HCEC 1CT (cell line): ENCODE measurements around the gene ACY1.
"Not testable (repeated sequence)": the region's sequence is repeated elsewhere in the genome, so short reads cannot be mapped to it uniquely, and the experiment has no call there.

Experiments
- DNase-seq: peaks from one replicate; pipeline ENCODE4 v3.0.0-alpha.2; 2017

Gene ACY1

GRCh38 chr3:51986010-51986947 lies 2.9 kb downstream of the ACY1 start:
- DNase-seq: no peak

DNA sequence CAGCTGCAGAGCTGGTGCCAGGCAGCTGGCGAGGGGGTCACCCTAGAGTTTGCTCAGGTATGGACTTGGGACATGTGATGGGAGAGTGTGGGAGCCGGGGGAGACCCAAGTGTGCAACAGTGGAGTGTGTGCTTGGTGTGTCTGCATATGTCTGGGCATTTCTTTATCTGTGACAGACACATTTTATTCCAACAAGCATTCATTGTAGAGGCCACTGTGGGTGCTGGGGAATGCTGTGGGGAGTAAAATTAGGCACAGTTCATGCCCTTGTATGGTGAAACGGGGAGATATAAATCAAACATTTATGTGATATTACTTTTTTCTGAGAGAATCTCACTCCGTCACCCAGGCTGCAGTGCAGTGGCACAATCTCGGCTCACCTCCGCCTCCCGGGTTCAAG lies 4.2 kb downstream of the ACY1 start:
- DNase-seq: no peak

- DNase-seq: no peak
Observed at GRCh38 chr3:51988286-51989146, 5.2 kb downstream of the ACY1 start.

DNA sequence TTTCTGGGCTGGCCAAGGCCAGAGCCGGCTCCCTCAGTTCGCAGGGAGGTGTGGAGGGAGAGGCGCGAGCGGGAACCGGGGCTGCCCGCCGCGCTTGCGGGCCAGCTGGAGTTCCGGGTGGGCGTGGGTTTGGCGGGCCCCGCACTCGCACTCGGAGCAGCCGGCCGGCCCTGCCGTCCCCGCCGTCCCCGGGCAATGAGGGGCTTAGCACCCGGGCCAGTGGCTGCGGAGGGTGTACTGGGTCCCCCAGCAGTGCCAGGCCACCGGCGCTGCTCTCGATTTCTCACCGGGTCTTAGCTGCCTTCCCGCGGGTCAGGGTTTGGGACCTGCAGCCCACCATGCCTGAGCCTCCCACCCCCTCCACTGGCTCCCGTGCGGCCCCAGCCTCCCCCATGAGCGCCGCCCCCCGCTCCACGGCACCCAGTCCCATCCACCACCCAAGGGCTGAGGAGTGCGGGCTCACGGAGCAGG lies 7.2 kb downstream of the ACY1 start:
- not testable (repeated sequence) for DNase-seq

- DNase-seq: no peak
Observed at GRCh38 chr3:51992017-51992682, 8.8 kb downstream of the ACY1 start.

DNA sequence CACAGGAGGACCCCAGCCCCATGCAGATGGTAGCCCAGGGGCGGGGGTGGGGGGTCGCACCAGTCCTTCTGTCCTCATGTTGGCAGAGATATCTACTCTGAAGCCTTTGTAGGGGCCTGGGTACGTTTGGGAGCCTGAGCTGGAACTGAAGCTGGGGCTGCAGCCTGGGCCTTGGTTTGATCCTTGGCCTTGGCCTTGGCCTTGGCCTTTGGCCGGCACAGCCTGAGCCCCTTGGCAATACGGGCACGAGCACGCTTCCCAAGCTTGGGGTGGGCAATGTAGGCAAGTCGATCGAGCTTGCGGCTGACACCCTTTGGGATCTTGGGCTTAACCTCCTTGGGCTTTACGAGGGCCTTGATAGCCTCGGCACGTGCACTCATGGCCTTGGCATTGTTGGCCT lies 10.3 kb downstream of the ACY1 start:
- not testable (repeated sequence) for DNase-seq

- DNase-seq: no peak
Observed at GRCh38 chr3:51994530-51994929, 11.2 kb downstream of the ACY1 start.

GRCh38 chr3:51995346-51996163 lies 12.2 kb downstream of the ACY1 start, which contains the start of gene RPL29:
RPL29 (minus strand) TSS chr3:51995895; CDS start chr3:51995461, 434 bp downstream.
- peak; percentile 95 for DNase-seq

GRCh38 chr3:51997172-51997571 lies 13.8 kb downstream of the ACY1 start:
- no peak for DNase-seq

DNA sequence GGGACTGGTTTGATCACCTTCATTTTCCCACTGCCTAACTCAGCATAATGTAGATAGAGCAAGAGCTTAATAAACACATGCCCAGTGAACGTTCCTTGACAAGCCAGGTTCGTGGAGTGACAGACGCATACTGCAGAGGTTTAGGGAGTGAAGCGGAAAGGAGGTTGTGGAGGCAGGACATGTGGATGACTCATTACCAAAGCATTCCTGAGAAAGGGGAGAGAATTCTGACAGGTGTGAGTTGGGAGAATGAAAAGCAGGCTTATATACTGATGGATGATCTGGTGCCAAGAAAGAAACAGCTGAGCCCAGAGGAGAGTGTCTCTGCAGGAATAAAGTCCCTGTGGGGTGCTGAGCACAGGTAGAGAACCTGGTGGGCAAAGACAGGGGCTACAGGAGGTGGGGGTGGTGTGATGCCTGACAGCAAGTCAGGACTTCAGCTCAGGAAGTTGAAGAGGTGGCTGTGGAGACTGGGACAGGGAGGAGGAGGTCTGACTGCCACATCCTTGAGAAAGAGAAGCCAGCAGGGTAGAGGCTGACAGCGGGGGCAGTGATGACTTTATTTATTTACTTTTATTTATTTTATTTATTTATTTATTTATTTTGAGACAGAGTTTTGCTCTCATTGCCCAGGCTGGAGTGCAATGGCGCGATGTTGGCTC lies 14.7 kb downstream of the ACY1 start:
- DNase-seq: no peak

GRCh38 chr3:51998774-51999173 lies 15.4 kb downstream of the ACY1 start:
- DNase-seq: no peak

GRCh38 chr3:51999846-52000245 lies 16.5 kb downstream of the ACY1 start:
- DNase-seq: no peak

DNA sequence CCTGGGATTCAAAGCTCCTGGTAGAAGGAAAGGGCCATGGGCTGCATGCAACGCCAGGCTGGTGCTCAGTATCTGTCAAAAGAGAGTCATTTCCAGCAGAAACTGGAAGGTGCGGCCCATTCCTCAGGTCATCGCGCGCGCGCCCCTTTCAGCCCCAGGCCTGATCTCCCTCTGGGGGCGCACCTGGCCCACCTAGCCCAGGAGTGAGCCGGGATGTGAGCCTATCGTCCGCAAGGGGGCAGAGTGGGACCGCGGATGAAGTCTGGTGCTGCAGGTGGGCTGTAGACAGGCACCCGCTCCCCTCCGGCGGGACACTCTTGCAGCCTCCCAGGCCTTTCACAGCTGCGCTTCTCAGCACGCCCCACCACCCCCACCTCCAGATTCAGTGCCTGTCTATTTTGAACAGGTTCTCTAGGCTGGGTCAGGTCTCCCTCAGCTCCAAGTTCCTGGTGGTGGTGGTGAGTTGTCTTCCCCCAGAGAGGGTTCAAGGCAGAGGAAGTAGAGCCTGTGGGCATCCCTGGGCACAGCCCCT lies 18.2 kb downstream of the ACY1 start:
- DNase-seq: peak; percentile 46

DNA sequence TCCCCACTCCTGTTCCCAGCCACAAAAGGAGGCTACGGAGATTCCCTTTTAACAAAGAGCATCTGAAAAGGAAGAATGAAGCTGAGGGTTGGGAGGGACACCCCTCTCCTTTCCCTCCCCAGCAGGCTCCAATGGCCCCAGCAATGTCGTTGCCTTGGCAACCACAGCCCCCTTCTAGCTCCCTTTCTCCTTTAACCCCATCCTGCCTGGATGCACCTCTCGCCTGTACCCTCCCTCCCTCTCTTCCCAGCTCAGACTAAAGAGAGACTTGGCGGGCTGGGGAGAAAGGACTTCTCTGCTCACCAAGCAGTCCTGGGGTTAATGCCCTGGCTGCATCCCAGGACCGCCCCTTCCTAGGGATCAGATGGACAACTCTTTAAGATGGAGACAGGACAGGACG lies 19.4 kb downstream of the ACY1 start:
- no peak for DNase-seq

- DNase-seq: peak; percentile 31
Observed at GRCh38 chr3:52004163-52004787, 20.9 kb downstream of the ACY1 start.

DNA sequence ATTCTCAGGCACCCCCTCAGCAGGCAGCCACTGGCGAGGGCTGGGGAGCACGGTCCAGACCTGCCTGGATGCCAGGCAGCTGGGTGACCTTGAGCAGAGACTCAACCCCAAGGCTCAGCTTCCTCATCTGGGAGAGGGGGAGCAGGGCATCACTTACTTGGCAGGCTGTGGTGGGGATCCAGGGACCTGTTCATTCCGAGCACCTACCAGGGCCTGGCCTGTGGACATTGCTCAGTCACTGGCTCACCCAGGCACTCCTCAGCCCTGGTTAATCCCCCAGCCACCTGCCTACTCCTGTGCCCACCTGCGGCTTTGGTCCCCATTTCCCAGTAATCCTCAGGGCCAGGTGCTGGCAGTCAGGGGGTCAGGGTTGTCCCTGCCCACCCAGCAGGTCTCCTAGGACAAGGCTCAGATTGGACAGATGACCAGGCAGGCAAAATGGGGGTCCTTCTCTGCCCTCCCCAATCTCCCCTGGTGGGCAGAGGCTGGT lies 21.6 kb downstream of the ACY1 start:
- no peak for DNase-seq

- peak; percentile 23 for DNase-seq
Observed at GRCh38 chr3:52005571-52005986, 22.2 kb downstream of the ACY1 start.

DNA sequence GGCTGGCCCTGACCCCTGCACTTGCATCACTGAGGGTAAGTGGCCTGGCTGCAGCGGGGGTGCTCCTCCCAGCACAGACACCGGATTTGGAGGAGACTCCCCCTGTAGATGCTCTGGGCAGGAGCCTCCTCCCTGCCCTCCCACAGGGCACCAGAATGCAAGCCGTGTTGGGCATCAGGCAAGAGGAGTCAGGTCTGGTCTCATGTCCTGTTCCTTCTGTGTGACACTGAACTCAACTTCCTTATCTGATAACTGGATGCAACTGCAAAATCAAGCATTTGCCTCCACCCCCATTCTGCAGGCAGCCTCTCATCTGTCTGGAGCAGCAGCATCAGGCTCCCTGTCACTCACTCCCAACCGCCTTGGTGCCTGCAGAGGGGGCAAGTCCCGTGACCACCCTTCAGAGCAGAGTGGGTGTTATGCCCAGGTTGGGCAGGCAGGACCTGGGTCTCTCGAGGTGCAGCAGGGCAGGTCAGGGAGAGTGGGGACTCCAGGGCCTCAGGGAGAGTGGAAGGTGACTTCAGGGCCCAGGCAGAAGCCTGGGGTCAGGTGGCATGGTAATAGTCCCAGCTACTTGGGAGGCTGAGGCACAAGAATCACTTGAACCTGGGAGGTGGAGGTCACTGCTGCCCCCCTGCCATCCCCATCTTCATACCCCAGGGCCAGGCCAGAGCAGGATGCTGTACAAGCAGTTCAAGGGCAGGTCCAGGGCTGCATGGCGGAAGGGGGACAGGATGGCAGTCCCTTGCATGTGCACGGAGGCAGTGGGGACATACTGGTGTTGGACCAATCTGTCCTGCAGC lies 22.9 kb downstream of the ACY1 start:
- no peak for DNase-seq

- DNase-seq: no peak
Observed at GRCh38 chr3:52006820-52007133, 23.4 kb downstream of the ACY1 start.

- DNase-seq: no peak
Observed at GRCh38 chr3:52007291-52007690, 24.0 kb downstream of the ACY1 start.
